NCI-H82 (cell line): ENCODE measurements around the gene TTC39C.
"Not testable (repeated sequence)": the region's sequence is repeated elsewhere in the genome, so short reads cannot be mapped to it uniquely, and the experiment has no call there.

ENCODE experiments used
- DNase-seq: peaks from one replicate; lab custom pipeline; 2025; lab: John Stamatoyannopoulos, UW

Gene TTC39C

DNA sequence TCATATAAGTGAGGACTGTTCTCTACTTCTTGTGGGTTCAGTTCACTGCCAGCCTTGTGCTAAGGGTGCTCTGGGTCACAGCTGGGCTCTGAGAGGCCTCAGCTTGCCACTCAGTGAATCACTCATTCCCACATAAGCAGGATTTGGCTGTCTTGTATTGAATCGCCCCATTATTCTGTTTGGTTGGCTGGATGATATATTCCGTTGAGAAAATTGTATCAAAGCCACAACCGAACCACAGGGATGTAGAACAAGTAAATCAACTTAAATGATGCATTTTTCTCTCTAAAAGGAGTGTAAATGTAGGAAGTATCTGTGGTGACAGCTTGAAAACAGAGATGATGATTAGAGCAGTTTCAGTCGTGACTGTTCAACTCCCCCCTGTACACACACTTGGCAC, 39.6 kb downstream of the TTC39C start:
- DNase-seq: peak; percentile 4

DNA sequence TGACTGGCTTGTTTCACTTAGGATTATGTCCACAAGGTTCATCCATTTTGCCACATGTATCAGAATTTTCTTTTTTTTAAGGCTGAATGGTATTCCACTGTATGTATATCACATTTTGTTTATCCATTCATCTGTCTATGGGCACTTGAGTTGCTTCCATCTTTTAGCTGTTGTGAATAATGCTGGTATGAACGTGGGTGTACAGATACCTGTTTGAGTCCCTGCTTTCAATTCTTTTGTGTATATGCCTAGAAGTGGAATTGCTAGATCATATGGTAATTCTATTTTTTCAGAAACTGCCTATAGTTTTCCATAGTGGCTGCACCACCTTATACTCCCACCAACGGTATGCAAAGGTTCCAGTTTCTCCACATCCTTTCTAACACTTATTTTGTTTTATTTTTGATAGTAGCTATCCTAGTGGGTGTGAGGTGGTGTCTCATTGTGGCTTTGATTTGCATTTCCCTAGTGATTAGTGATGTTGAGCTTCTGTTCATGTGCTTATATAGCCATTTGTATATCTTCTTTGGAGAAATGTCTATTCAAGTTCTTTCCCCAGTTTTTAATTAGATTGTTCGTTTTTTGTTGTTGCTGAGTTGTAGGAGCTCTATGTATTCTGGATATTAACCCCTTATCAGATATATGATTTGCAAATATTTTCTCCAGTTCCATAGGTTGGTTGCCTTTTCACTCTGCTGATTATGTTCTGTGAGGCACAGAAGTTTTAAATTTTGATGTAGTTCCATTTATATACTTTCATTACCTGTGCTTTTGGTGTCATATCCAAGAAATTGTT, 40.7 kb downstream of the TTC39C start:
- DNase-seq: no peak

DNA sequence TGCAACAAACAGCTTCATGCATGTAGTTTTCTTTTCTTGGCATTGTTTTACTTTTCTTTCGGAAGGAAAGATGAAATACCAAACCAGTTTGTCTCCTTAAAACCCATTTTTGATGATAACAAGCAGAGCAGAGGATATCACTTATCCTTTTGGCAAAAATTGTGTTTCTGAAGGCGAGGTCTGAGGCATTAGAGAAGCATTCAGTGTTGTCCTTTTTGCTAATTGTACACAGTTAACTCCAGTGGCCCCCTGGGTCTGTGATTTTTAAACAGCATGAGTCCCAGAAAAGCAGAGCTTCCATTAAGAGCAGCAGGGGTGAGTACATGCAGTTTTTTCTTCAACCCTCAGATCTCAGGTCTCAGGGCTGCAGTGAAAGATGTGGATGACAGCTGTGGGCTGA, 41.3 kb downstream of the TTC39C start:
- peak; percentile 65 for DNase-seq

DNA sequence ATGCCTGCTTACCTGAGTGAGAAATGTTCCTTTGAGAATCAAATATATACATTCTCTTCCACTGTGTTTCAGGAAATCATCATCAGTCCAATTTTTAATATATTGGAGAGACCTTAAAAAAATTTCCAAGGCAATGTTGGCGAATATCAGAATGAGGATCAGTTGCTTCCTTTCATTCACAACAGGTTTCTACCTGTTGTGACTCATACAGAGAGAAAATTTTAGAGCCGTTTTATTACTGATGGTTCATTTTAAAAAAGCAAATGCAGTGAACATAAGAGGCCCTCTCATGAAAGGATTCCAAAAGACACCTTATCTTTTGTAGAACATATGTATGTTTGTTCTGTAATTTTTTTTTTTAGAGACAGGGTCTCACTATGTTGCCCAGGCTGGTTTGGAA, 42.0 kb downstream of the TTC39C start:
- DNase-seq: no peak

DNA sequence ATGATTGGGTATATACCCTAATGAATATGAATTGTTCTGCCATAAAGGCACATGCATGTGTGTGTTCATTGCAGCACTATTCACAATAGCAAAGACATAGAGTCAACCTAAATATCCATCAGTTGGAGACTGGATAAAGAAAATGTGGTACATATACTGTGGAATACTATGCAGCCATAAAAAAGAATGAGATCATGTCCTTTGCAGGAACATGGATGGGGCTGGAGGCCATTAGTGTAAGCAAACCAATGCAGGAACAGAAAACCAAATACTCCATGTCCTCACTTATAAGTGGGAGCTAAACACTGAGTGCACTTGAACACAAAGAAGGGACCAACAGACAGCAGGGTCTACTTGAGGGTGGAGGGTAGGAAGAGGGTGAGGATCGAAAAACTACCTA, 43.2 kb downstream of the TTC39C start:
- no peak for DNase-seq

DNA sequence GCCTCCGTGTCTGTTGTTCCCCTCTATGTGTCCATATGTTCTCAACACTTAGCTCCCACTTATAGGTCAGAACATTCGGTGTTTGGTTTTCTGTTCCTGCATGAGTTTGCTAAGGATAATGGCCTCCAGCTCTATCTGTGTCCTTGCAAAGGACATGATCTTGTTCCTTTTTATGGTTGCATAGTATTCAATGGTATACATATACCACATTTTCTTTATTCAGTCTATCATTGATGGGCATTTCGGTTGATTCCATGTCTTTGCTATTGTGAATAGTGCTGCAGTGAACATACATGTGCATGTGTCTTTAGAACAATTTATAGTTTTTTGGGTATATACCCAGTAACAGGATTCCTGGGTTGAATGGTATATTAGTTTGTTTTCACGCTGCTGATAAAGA, 44.8 kb downstream of the TTC39C start:
- DNase-seq: not testable (repeated sequence)

DNA sequence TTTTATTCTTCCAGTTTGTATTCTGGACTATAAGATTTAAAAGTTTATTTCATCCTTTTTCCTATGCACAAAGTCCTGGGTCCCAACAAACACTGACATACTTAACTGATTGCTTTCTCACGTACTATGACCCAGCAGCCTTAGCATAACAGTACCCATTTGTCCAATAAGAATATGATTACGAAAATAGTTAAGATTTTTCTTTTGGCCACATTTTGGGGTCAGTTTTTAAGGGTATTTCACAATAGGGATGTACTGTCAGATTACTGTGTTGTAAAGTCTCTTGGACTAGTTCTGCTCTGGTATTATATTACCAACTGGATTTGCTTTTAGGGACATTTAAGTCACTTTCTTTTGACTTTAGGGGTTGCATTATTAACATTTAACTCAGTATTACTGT, 46.1 kb downstream of the TTC39C start:
- no peak for DNase-seq

DNA sequence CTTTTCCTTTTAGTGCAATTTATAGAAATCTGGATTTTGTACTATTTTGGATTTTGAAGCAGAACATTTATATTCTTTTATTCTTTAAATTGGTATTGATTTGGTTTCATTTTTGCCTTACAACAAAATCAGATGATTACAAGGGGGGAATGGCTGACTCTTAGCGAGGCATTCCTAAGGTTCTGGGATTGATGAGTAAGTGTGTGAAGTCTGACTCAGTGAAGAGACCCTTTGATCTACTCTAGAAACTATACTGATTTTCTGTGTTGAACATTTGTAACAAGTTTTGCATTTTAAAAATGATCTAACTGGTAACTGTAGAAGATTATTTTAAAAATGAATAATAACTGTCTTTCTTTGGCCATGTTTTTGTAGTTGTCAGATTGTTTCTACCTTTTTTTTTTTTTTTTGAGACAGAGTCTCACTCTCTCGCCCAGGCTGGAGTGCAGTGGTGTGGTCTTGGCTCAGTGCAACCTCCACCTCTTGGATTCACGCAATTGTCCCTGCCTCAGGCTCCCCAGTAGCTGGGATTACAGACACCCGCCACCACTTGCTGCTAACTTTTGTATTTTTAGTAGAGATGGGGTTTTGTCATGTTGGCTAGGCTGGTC, 48.7 kb downstream of the TTC39C start:
- DNase-seq: no peak

DNA sequence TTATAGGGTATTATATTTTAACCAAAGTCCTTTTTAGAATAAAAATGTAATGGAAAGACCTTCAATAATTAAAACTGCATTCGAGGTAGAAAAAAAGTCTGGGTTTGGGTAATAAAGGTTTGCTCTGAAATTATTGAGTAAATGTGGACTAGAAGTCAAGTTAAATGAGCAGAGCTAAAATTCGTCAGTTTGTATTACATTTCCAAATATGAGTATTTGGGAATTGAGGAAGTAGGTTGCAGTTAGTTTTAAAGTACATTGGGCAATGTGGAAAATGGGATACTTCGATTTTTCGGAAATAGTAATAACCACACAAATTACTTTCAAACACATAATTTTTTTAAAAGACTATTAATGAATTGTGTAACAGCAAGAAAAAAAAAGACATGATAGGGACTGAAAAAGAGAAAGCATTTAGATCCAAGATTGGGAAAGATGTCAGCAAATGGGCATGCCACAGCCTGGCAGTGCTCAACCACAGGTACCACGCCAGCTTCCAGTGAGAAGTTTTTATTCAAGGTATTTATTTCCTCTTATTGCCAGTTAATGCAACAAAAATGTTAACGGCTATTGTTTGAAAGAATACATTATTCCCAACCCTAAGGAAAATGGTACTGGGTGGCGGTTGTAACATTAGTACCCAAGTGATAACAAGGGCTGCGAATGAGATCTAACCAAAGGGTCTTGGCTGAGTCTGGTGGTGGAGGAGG, 50.0 kb downstream of the TTC39C start:
- no peak for DNase-seq

DNA sequence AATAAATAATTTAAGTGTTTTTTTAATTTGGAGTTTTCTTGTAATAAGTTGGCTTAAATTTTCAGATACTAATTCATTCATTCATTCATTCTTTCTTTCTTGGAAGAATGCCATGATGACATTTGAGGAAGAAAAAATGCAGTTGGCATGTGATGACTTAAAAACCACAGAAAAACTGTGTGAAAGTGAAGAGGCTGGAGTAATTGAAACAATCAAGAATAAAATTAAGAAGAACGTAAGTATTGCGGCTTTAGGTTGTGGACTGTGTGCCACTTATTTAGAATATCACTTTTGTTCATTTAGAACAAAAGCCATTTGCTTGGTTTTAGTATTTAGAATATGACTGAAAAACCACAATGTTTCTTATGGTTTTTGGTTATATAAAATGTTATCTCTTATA, 51.4 kb downstream of the TTC39C start:
- no peak for DNase-seq

DNA sequence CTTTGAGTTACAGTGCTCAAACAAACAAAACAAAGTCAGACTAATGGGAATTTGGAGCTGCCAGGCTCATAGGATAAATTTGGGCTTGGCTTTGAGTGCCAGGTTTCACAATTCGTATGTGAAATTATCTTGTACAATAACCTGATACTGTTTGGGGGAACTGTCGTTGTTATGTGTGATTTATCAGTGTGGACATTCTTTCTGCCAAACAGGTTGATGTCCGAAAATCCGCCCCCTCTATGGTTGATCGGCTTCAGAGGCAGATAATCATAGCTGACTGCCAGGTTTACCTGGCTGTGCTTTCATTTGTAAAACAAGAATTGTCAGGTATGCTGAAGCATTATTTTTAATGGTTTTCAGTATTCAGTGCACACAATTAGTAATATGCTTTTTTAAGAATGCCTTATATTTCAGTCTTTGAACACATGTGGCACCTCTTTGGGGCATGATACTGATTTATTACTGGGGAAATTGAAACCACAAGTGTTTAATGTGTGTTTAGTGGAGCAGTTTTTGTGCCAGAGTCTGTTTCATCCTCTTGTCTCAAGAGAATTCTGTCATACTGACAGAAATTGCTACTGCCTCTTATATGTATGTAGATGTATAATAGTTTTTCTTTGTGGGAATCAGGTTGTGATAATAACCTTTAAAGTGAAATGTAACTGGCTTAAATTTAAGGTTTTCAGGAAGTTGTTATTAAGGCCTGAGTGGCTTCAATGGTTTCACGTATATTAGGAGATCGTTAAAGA, 54.6 kb downstream of the TTC39C start:
- DNase-seq: no peak

DNA sequence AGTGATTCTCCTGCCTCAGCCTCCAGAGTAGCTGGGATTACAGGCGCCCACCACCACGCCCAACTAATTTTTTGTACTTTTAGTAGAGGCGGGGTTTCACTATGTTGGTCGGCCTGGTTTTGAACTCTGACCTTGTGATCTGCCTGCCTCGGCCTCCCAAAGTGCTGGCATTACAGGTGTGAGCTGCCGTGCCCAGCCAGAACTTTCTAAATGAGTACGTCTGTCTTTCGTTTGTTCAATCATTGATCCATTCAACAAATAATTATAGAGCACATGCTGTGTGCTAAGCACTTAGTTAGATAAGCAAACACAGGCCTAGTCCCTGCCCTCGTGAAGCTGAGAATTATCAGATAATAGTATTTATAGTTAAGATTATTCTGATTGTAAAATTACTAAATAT, 56.5 kb downstream of the TTC39C start:
- no peak for DNase-seq

DNA sequence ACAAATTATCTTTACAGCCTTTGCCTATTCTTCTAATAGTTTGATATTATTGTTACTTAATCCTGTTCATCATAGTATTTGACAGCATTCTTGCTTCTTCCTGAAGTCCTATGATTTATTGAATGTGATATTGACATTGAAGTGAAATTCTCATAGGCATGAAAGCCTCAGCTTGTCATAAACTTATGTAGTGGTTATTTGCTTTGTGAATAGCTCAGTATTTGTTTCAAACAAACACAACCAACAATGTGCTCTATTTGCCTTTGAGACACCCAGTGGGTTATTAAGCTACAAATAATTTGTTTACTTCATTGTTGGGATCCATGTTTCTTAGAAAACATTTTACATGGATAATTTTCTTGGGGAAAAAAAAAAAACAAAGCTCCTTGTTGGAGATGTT, 57.2 kb downstream of the TTC39C start:
- no peak for DNase-seq

DNA sequence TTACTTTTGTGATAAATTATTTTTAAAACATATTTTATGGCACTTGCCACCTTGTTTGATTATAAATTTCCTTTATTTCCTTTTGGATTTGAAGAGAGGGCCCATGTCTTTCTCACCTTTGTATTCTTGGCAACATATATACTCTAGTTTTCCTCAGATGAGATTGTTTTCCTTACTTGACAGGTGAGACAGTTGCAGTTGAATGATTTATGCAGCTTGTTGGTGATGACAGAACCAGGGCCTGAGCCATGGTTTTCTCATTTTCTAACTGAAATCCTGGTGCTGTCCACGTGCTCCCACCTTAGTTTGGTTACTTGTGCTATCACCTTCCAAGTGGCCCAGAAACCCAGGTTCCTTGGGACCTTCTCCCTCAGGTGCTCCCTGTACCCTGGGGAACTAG, 58.2 kb downstream of the TTC39C start:
- no peak for DNase-seq

DNA sequence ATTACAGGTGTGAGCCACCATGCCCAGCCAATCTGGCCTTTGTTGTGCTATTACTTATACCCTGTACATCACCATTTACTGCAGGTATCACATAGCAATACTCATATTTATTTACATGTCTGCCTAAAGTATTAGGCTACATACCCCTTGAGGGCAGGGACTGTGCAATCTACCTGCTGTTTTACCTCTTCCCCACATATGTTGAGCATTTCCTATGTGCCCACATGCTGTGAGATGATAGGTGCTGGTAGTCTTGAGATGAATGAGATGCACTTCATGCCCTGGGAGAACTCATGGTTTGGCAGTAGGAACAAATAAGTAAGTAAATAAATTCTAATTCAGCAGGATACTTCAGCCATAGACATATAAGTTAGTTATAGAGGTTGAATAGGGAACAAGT, 59.2 kb downstream of the TTC39C start:
- no peak for DNase-seq

DNA sequence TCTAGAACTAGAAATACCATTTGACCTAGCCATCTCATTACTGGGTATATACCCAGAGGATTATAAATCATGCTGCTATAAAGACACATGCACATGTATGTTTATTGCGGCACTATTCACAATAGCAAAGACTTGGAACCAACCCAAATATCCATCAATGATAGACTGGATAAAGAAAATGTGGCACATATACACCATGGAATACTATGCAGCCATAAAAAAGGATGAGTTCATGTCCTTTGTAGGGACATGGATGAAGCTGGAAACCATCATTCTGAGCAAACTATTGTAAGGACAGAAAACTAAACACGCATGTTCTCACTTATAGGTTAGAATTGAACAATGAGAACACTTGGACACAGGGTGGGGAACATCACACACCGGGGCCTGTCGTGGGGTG, 60.2 kb downstream of the TTC39C start:
- not testable (repeated sequence) for DNase-seq

DNA sequence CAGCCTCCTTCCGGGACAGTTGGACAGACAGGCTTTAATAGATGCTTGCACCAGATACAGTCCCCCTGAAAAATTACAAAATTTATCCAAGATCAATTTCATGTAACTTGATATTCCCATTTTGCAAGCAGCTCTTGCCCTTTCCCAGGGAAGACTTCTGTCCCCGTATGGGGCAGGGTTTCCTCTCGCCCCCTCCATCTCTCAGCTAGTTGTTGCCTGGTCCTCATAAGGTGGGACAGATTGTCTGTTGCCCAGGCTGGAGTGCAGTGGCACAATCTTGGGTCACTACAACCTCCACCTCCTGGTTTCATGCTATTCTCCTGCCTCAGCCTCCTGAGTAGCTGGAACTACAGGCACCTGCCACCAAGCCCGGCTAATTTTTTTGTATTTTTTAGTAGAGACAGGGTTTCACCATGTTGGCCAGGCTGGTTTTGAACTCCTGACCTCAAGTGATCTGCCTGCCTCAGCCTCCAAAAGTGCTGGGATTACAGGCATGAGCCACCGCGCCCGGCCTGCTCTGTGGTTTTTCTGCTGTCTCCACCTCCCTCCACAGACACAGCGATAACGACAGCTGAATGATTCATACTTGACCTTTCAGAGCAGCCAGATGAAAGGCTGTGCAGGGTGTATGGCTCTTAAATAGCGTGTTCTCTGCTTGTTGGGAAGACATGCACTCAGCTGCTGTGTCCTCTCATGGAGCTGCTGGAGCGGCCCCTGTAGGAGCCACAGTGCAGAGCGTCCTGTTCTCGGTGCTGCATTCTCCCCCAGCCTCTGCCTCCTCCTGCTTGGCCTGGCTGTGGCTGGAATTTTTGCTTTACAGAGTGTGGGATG, 61.4 kb downstream of the TTC39C start:
- peak; percentile 60 for DNase-seq

DNA sequence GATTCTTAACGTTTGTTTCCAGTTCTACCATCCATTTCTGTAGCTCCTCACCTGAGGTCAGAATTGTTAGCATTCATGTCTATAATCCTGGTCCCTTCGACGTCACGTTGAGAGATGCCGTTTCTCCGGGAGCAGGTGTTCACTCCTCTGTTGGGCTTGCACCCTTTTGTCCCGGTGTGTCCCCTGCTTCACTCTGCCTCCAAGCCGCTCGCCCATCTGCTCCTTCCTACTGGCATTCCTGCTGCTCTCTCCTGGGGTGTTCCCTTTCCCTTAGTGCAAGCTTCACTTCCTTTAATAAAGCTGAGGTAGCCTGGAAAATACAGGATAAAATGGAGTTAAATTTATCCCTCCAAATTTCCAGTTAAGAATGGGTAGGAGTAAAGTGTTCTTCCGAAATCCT, 62.4 kb downstream of the TTC39C start:
- peak; percentile 50 for DNase-seq

DNA sequence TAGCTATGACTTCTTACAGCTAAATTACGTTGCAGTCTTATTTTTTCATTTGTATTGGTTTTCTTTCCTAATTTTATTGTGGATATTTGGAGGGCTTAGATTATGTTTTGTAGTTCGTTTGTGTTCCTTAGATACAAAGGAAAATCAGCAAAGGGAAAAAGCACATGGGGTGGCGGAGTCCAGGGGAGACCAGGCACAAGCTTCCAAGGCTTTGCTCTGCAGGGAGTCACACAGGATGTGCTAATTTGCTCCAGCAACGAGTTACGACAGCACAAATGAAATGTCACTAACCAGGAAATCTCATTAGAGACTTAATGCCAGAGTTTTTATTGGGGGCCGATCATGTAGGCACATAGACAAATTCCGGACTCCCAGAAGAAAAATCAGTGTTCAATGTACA, 63.8 kb downstream of the TTC39C start:
- no peak for DNase-seq

DNA sequence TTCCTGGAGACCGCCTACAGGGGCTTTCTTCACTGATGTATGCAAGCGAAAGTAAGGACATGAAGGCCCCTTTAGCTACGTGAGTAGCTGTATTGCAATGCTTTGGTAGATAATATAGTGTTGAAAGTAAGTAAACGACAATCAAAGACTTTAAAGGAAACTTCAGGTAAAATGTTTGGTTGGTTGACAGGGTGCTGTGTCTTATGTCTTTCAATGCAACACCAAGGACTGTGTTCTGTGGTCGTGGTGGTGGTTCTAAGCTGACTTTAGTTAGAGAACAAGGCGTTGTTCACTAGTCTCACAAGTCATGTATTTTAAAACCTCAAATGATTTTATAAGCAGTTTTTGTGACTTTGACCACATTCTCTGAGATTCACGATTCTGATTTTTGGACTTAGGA, 66.3 kb downstream of the TTC39C start:
- DNase-seq: no peak

DNA sequence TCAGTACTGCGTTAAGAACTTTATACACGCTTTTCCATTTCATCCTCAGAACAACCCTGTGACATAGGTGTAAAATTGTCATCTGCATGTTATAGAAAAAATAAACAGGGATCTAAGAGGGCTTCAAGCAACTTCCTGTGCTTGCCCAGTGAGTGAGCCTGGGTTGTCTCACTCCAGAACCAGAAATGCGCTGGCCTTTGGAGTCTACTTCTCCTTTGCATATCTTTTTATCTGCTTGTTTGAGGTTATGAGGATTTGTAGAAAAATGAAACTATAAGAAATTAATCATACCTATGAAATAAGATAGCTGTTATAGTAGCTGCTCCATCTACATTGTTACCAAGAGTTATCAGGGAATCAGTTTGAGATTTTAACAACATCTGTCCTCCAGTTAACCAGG, 69.0 kb downstream of the TTC39C start:
- no peak for DNase-seq

DNA sequence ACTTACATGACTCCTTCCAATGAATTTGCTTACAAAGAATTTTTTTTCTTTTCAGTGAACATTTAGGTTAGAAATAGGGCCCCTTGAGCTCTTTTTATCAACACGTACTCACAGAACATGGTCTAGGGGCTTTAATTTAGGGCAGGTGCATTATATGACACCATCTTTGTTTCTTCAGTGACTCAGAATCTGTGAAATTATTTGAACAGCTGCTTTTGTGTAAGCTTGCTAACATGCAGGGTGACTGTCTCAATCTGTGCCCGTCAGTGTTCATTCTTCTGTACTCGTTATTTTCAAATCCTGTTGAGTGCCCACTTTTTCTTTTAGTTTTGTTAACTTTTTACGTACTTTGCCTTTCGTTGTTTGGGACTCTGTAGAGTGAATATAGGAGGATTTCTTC, 71.5 kb downstream of the TTC39C start:
- no peak for DNase-seq
